Activated naive CD4-positive, alpha-beta T cell treated with anti-CD3 and anti-CD28 coated beads, Interleukin-2, amount 10 ng/mL, durations not matched to agents 7 days and 5 days (primary cell): ENCODE measurements around the gene GDNF.

Experiments
- CTCF ChIA-PET: fragments of 350-600 bp; sonication (Branson Sonifier 250); formaldehyde crosslinking; loops from one replicate; lab custom pipeline; 2021; ENCODE audit warnings: antibody characterized with exemption; lab: Charles Lee
- DNase-seq: peaks from one replicate; pipeline ENCODE4 v3.0.0-alpha.2; 2020
- H3K27ac Mint-ChIP-seq: one replicate; pipeline ENCODE4 v1.8.0; 2021; ENCODE audit warnings: mild to moderate bottlenecking, moderate library complexity, mixed read lengths
- H3K27me3 Mint-ChIP-seq: one replicate; pipeline ENCODE4 v1.8.0; 2021; ENCODE audit warnings: mild to moderate bottlenecking, mixed read lengths
- H3K36me3 Mint-ChIP-seq: one replicate; pipeline ENCODE4 v1.8.0; 2021; ENCODE audit warnings: mixed read lengths
- H3K4me1 Mint-ChIP-seq: one replicate; pipeline ENCODE4 v1.8.0; 2021; ENCODE audit warnings: mixed read lengths
- H3K4me3 Mint-ChIP-seq: one replicate; pipeline ENCODE4 v1.8.0; 2021; ENCODE audit warnings: mild to moderate bottlenecking, moderate library complexity, mixed read lengths
- H3K9me3 Mint-ChIP-seq: one replicate; pipeline ENCODE4 v1.8.0; 2021; ENCODE audit warnings: mixed read lengths

Gene GDNF

DNA sequence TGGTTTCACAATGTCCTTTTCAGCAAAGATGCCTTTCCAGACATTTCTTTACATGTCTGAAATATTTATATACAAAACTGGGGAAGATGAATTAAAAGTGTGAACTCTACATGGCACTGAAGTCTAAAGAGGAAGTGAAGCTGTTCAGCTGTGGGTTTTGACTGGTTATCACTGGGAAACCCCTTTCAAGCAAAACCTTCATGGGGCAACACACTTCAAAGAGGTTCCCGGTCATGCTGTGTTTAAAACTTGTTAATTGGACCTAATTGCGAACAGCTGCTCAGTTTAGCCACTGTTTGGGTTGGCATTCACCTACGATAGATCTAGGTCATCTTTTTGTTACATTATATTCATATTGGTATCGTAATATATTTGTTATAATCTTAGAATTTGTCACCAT, 20.0 kb upstream of the GDNF start:
- Mint-ChIP-seq H3K4me1 (no peaks in the 10 kb centered on the region), H3K36me3 (no peaks in the 10 kb centered on the region), H3K9me3 (no peaks in the 10 kb centered on the region), H3K4me3 (no peak overlapping the region), H3K27ac (no peak overlapping the region), H3K27me3 (peaks cover 5% of the 10 kb centered on the region)
- CTCF ChIA-PET, result no interaction called here
- no peak for DNase-seq

DNA sequence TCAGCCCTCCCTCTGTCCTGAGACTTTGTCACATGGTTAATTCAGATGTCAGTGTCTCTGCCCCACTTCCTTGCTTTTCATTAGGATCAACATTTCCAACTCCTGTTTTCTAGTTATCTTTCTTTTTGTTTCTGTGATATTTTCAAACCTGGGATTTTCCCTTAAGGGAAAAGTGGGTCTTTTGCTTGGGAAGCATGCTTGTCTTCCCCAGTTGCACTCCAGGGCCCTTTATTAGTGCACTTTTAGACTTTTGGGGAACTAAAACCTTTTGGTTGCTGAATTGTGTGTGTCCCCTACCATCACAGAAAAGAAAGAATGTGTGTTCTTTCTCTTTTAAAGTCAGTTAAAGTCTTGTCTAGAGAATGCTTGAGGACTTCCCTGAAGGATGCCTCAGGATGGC, 18.4 kb upstream of the GDNF start:
- no peaks in the 10 kb centered on the region for H3K4me1 Mint-ChIP-seq
- no peaks in the 10 kb centered on the region for H3K9me3 Mint-ChIP-seq
- no peaks in the 10 kb centered on the region for H3K36me3 Mint-ChIP-seq
- CTCF ChIA-PET, result no interaction called here
- H3K4me3 Mint-ChIP-seq, result no peak overlapping the region
- no peak for DNase-seq
- no peak overlapping the region for H3K27ac Mint-ChIP-seq
- H3K27me3 Mint-ChIP-seq, result peaks cover 5% of the 10 kb centered on the region

DNA sequence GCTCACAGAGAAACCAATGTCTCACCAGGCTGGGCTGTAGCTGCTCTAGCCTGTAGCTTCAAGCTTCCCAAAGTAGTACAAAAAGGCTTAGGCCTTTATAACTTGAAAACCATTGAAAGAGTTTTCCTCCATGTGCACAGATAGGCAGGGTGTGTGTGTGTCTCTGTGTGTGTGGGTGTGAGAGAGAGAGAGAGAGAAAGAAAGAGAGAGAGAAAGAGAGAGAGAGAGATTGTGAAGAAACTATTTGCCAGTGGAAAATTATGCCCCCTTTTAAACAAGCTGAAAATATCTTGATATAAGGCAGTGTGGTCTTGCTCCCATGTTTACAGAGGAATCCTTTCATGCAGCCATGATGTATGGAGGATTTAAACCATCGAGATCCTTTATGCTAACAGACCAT, 17.9 kb upstream of the GDNF start:
- CTCF ChIA-PET, result no interaction called here
- Mint-ChIP-seq H3K9me3 (no peaks in the 10 kb centered on the region), H3K4me1 (no peaks in the 10 kb centered on the region)

DNA sequence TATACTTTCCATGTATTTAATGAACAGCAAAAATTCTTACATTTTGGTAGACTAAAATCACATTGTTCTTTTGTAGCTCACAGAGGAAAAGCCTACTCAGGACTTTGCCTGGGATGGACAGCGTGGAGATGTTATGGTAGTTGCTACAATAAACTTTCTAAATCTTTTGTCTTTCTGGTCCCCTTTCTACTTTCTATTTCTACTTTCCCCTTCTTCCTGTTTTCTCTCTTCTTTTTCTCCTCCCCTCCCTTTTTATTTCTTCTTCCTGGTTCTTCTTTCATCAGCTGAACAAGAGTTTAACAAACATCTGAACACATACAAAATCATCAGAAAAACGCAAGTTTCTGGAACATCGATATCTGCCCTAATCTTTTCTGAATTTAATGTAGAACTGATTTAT, 15.6 kb upstream of the GDNF start:
- CTCF ChIA-PET, result no interaction called here
- DNase-seq, result no peak
- peaks cover 5% of the 10 kb centered on the region for H3K27me3 Mint-ChIP-seq
- H3K36me3 Mint-ChIP-seq, result no peaks in the 10 kb centered on the region
- no peak overlapping the region for H3K4me3 Mint-ChIP-seq
- H3K4me1 Mint-ChIP-seq, result no peaks in the 10 kb centered on the region
- H3K9me3 Mint-ChIP-seq, result no peaks in the 10 kb centered on the region
- no peak overlapping the region for H3K27ac Mint-ChIP-seq

More for the DNA sequence above, 17.9 kb upstream of the GDNF start:
- H3K4me3 Mint-ChIP-seq, result no peak overlapping the region
- no peak overlapping the region for H3K27ac Mint-ChIP-seq
- H3K36me3 Mint-ChIP-seq, result no peaks in the 10 kb centered on the region
- no peak for DNase-seq
- H3K27me3 Mint-ChIP-seq, result peaks cover 5% of the 10 kb centered on the region

DNA sequence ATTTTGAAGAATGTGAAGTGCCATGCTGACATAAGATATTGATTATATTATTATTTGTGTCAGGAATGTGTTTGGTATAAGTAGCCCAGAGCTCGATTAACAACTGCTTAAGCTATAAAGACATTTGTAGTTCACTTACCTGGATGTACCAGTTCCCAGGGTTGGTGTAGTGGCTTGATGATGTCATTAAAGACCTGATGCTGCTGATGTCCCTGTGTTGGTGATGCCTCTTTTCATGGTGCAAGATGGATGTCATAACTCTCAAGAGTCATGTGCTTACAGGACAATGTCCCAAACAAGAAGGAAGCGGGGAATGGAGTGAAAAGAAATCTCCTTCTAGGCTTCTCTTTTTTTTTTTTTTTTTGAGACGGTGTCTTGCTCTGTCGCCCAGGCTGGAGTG, 11.5 kb upstream of the GDNF start:
- CTCF ChIA-PET, result interaction anchor here (0.9 kb wide), 1 partner anchor 9 kb away, joined by 3 read pairs; no protein-coding TSS in a partner anchor
- Mint-ChIP-seq H3K27me3 (peaks cover 6% of the 10 kb centered on the region), H3K4me1 (no peaks in the 10 kb centered on the region), H3K9me3 (no peaks in the 10 kb centered on the region), H3K4me3 (no peak overlapping the region), H3K27ac (no peak overlapping the region), H3K36me3 (no peaks in the 10 kb centered on the region)
- no peak for DNase-seq

DNA sequence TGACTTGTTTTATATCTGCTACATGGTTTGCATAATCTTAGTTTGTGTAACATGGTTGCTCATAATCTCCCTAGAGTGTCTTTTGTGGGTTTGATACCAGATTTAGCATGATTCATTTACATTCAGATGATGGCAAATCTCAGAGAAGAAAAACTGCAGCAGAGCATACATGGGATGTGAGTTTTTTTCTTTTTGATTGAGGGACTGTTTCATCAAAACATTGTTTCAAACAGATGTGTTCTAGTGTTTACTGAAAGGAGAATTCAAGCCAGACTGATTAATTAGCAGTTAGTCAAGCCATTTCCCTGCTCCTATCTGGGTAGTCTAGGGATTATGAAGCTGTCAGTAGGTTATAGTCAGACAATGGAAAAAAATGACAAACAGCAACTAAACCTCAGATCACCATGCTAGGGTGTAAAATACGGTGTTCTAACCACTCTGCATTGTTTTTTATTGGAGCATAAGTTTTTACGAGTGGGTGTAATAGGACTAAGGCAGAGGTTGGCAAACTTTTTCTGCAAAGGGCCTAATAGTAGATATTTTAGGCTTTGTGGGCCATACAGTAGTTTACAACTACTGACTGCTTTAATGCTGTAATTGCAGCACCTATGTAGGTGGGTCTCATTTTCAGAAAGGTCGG, 10.5 kb upstream of the GDNF start:
- no peak overlapping the region for H3K27ac Mint-ChIP-seq
- H3K36me3 Mint-ChIP-seq, result no peaks in the 10 kb centered on the region
- no peaks in the 10 kb centered on the region for H3K4me1 Mint-ChIP-seq
- no peak overlapping the region for H3K4me3 Mint-ChIP-seq
- H3K9me3 Mint-ChIP-seq, result no peaks in the 10 kb centered on the region
- CTCF ChIA-PET, result interaction anchor here (0.9 kb wide), 1 partner anchor 8 kb away, joined by 3 read pairs; no protein-coding TSS in a partner anchor
- peaks cover 6% of the 10 kb centered on the region for H3K27me3 Mint-ChIP-seq
- DNase-seq, result no peak

DNA sequence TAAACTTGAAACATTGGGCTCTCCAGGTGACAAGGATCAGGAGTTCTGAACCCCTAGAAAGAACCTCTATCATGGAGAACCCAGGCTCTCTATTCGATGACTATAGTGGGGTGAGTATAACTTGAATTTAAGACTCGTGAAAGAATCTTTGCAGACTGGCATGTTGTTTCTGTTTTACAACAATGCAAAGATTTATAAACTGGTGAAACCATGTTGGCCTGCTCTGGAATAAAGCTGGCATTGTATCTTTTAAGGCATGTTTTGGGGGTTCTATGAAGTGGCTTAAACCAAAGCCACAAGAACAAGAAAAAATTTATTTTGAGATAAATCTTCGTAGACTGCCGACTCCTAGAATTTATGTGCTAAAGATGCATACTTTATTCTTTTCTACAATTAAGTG, 9.8 kb upstream of the GDNF start:
- H3K27me3 Mint-ChIP-seq, result peaks cover 6% of the 10 kb centered on the region
- H3K9me3 Mint-ChIP-seq, result no peaks in the 10 kb centered on the region
- H3K4me3 Mint-ChIP-seq, result no peak overlapping the region
- CTCF ChIA-PET, result no interaction called here
- no peak for DNase-seq
- no peaks in the 10 kb centered on the region for H3K36me3 Mint-ChIP-seq
- H3K27ac Mint-ChIP-seq, result no peak overlapping the region
- H3K4me1 Mint-ChIP-seq, result no peaks in the 10 kb centered on the region

DNA sequence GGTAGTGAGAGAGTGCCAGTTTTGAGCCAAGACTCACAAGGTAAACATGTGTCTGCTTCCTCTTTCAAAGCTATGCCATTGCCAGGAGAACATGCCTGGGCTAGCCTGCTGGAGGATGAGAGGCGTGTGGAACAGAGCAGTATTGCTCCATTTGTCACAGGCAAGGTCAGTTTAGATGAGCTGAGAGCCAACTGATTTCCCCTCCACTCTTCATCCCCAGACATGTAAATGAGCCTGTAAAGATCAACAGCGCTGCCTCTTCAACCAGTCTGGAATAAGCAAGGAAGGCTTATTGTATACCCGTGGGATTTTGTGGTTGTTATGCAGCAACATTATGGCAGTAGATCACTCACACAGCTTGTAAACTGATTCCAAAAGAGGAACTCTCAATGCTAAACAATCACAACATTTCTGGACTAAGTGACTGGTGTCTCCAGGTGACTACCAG, 8.2 kb upstream of the GDNF start:
- Mint-ChIP-seq H3K4me1 (no peaks in the 10 kb centered on the region), H3K4me3 (no peak overlapping the region), H3K36me3 (no peaks in the 10 kb centered on the region), H3K27me3 (peaks cover 19% of the 10 kb centered on the region), H3K9me3 (no peaks in the 10 kb centered on the region), H3K27ac (no peak overlapping the region)
- CTCF ChIA-PET, result no interaction called here
- no peak for DNase-seq

DNA sequence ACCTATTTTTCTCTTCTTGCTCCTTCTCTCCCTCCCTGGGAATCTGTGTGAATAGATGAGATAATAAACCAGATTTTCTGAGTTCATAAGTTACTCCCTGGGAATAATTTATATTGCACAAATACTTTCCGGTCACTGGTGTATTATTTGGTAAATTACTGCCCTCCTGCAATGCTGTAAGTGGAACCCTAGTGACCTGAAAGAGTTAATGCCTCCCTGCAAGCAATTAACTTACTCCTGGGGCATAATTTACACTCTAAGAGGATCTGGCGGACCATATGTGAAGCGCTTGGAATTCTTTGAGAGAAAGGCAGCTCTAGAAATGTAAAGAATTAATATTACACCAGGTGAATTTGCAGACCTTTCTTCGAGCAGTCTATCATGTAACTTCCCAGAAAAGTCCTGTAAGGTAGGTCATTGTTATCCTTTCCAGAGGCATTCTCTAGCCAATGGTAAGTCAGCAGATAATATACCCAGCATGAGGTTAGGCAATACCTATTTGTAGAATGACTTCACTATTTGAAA, 7.0 kb upstream of the GDNF start:
- Mint-ChIP-seq H3K36me3 (no peaks in the 10 kb centered on the region), H3K4me1 (no peaks in the 10 kb centered on the region), H3K27me3 (peaks cover 31% of the 10 kb centered on the region), H3K9me3 (no peaks in the 10 kb centered on the region), H3K4me3 (no peak overlapping the region), H3K27ac (no peak overlapping the region)
- CTCF ChIA-PET, result interaction anchor here (1.0 kb wide), 1 partner anchor 346 kb away, joined by 3 read pairs; no protein-coding TSS in a partner anchor
- no peak for DNase-seq

DNA sequence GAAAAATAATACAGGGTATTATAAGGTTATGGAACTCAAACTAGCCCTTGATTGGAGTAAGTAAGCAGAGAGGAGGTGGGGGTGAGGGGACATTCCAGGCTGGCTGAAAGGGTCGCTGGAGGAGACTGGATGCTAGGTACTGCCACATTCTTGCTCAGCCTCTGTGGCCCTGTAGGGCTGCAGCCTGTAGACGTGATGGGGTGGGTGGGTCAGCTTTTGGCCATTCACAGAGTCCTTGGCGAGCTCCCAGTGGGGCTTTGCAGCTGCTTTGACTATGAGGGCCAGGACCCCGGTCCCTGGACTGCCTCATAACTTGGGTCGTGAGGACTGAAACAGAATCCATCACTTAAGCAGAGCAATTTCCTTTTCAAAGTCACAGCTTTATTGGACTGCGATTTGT, 4.2 kb upstream of the GDNF start:
- CTCF ChIA-PET, result interaction anchor here (1.7 kb wide), 1 partner anchor 349 kb away, joined by 8 read pairs; no protein-coding TSS in a partner anchor
- DNase-seq, result no peak
- Mint-ChIP-seq H3K9me3 (no peaks in the 10 kb centered on the region), H3K4me3 (no peak overlapping the region), H3K4me1 (peaks cover 2% of the 10 kb centered on the region), H3K27ac (no peak overlapping the region), H3K36me3 (no peaks in the 10 kb centered on the region), H3K27me3 (peaks cover 52% of the 10 kb centered on the region)

DNA sequence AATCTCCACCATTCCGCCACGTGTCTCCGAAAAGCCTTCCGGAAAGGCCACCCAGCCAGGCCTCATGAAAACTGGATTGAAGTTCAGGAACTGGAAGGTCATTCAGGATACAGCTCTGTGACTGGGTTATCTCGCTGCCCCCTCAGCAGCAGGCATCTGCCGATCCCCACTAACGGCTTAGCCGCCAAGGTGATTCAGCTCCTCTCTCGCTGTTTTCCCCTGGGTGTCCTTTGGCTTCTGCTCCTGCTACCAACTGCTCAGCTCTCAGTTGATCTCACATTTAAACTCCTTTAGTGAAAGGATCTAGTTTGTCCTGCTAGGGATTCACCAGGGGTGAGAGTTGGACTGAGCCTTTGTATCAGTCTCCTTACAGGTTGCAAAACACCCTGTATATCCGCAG, 2.2 kb upstream of the GDNF start:
- H3K27me3 Mint-ChIP-seq, result peaks cover 71% of the 10 kb centered on the region
- no peak overlapping the region for H3K27ac Mint-ChIP-seq
- CTCF ChIA-PET, result interaction anchor here (1.1 kb wide), 1 partner anchor 9 kb away, joined by 3 read pairs; no protein-coding TSS in a partner anchor
- H3K9me3 Mint-ChIP-seq, result no peaks in the 10 kb centered on the region
- H3K36me3 Mint-ChIP-seq, result peaks cover 2% of the 10 kb centered on the region
- H3K4me1 Mint-ChIP-seq, result peaks cover 21% of the 10 kb centered on the region
- H3K4me3 Mint-ChIP-seq, result no peak overlapping the region
- no peak for DNase-seq

DNA sequence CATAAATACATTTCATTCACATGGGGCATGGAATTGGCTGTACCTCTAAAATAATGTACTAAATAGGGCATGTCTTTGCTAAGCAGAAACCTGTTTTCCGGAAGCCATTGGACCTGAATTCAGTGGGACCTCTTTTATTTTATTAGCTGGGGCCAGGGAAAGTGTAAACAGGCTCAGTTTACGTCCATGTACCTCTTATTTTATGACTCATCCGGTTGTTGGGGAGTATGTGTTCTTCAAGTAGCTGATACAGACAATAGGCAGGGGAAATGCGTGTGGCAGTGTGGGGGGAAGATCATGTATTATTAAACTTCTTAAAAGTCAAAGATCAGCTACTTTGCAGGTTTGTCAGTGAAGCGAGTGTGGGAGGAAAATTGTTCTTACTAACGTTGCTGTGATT, 1.4 kb upstream of the GDNF start:
- H3K27ac Mint-ChIP-seq, result no peak overlapping the region
- H3K4me3 Mint-ChIP-seq, result no peak overlapping the region
- no peak for DNase-seq
- peaks cover 2% of the 10 kb centered on the region for H3K36me3 Mint-ChIP-seq
- peaks cover 26% of the 10 kb centered on the region for H3K4me1 Mint-ChIP-seq
- no peaks in the 10 kb centered on the region for H3K9me3 Mint-ChIP-seq
- peaks cover 80% of the 10 kb centered on the region for H3K27me3 Mint-ChIP-seq
- CTCF ChIA-PET, result interaction anchor here (3.9 kb wide), 1 partner anchor 351 kb away, joined by 15 read pairs; no protein-coding TSS in a partner anchor

DNA sequence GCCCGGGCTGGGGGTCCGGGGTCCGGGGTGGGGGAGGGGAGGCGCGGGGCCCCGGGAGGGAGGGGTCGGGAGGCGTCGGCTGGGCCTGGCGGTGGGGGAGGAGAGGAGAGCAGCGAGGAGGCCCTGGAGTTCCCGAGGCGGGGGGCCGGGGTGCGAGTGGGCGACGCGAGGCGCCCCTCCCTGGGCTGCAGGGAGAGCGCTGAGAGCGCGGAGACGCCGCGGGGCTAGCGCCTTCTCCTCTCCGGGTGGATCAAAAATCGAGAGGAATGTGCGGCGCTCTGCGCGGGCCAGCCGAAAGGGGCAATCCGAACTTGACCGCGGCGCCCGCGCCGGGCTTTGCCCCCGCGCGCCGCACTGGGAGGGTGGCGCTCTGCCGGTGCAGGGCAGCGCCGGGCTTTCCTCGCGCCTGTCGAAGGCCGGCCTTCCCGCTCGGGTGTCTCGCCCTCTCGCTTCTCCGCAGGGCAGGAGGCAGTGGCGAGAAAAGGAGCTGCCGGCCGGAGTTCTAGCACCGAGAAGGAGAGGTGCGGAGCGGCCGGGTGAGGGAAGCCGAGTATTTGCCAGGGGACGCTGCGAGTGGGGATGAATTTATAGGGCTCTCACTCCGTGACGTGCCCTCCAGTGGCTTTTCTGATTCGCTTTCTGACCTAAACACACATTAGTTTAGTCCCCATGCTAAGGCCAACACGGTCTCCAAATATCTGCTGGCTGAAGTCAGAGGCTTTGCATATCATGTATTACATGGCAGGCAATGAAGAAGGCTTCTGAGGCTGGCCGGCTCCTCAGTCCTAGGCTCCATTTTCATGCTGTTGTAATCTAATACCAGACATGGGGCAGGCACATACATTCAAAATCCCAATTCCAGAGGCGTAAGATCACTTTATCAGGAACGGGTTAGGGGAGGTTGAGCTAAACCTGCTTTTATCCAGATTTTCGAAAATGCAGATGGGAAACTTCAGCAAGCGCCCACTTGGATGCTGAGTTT, 503 bp upstream of the GDNF start:
- CTCF ChIA-PET, result interaction anchor here (3.9 kb wide), 1 partner anchor 352 kb away, joined by 15 read pairs; no protein-coding TSS in a partner anchor
- H3K9me3 Mint-ChIP-seq, result no peaks in the 10 kb centered on the region
- peaks cover 28% of the 10 kb centered on the region for H3K4me1 Mint-ChIP-seq
- peaks cover 2% of the 10 kb centered on the region for H3K36me3 Mint-ChIP-seq
- H3K27me3 Mint-ChIP-seq, result peaks cover 88% of the 10 kb centered on the region
- DNase-seq, result no peak
- H3K4me3 Mint-ChIP-seq, result no peak overlapping the region
- H3K27ac Mint-ChIP-seq, result no peak overlapping the region

DNA sequence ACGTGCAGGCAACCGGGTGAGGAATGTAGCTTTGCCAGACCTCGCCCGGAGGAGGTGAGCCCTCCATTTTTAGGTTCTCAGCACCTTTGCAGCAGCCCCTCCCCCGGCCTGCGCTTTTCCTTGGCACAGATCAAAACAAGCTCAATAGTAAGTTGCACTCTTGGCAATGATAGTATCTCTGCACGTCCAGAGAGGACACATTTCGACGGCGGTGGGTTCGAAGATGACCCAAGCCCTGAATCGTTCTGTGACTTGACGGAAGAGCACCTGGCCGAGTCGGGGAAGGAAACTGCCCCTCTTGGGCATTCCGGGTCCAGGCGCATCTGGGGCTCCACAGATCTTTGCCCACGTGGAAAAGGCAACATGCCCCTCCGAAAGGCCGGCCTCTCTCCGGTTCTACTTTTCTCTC, 904 bp downstream of the GDNF start:
- peaks cover 29% of the 10 kb centered on the region for H3K4me1 Mint-ChIP-seq

More for the DNA sequence above, 904 bp downstream of the GDNF start:
- no peak overlapping the region for H3K4me3 Mint-ChIP-seq
- H3K9me3 Mint-ChIP-seq, result no peaks in the 10 kb centered on the region
- peaks cover 2% of the 10 kb centered on the region for H3K36me3 Mint-ChIP-seq
- no peak for DNase-seq
- H3K27me3 Mint-ChIP-seq, result peaks cover 99% of the 10 kb centered on the region
- H3K27ac Mint-ChIP-seq, result no peak overlapping the region
- CTCF ChIA-PET, result interaction anchor here (1.2 to 3.9 kb wide), 2 partner anchors 64 to 353 kb away, joined by 5 to 15 read pairs; no protein-coding TSS in a partner anchor
